AG09319 (cell line): Measurements from ENCODE around the gene ATP5MC3.

Experiments
- DNase-seq: peaks from one replicate; pipeline ENCODE4 v3.0.0-alpha.2; 2010; ENCODE audit warnings: low read depth; ENCODE audit errors: extremely low read depth
- CTCF ChIP-seq: IDR thresholded peaks from 2 replicates; pipeline ENCODE4 v1.5.1; 2011; ENCODE audit warnings: low read depth, mild to moderate bottlenecking, inconsistent platforms, low read length, moderate library complexity

Gene ATP5MC3

GRCh38 chr2:175136334-175137215 lies 44.9 kb downstream of the ATP5MC3 start:
- no peak for DNase-seq

GRCh38 chr2:175135862-175136261 lies 45.6 kb downstream of the ATP5MC3 start:
- no peak for DNase-seq
- TF ChIP-seq CTCF: no peak

More at GRCh38 chr2:175136334-175137215, 44.9 kb downstream of the ATP5MC3 start:
- TF ChIP-seq CTCF: no peak

- no peak for TF ChIP-seq CTCF
- no peak for DNase-seq
These were observed 46.3 kb downstream of the ATP5MC3 start for GRCh38 chr2:175135177-175135576.

GRCh38 chr2:175131252-175131651 lies 50.3 kb downstream of the ATP5MC3 start:
- DNase-seq: no peak
- no peak for TF ChIP-seq CTCF

GRCh38 chr2:175126661-175127060 lies 54.8 kb downstream of the ATP5MC3 start:
- TF ChIP-seq CTCF: no peak
- DNase-seq: no peak
